HepG2 (cell line): ENCODE results near the gene TLX1. TPM values are rescaled to one million over a fixed set of nuclear protein-coding genes. Genes with fewer than 3 reads are reported as not detected.

Experiments used
- AKAP8 ChIP-seq: sonication (generic); formaldehyde crosslinking; IDR thresholded peaks from 2 replicates; pipeline ENCODE4 v1.5.1; 2020; ENCODE audit warnings: mild to moderate bottlenecking, missing genetic modification reagents
- FOXA1 ChIP-seq, 2 experiments: fragments of 450-650 bp in 1 of 2; sonication (generic) in 1 of 2; formaldehyde crosslinking in 1 of 2; IDR thresholded peaks; 2 replicates each; pipeline versions ENCODE4 v1.4.0 to v1.6.1; 2016 to 2020; ENCODE audit warnings: missing genetic modification reagents in 1 of 2
- HMG20B ChIP-seq: conservative IDR thresholded peaks from 2 replicates; pipeline ENCODE4 v1.6.1; 2016; ENCODE audit warnings: missing genetic modification reagents, missing compliant biosample characterization
- HNRNPK ChIP-seq: fragments of 200-400 bp; formaldehyde crosslinking; IDR thresholded peaks from 2 replicates; pipeline ENCODE4 v1.6.1; 2018; ENCODE audit warnings: low read length, low read depth, moderate library complexity, mild to moderate bottlenecking; ENCODE audit not compliant: poor library complexity, severe bottlenecking
- HOXA3 ChIP-seq: sonication (generic); formaldehyde crosslinking; IDR thresholded peaks from 2 replicates; pipeline ENCODE4 v1.5.0; 2020; ENCODE audit warnings: missing genetic modification reagents
- KLF13 ChIP-seq: sonication (generic); formaldehyde crosslinking; IDR thresholded peaks from 2 replicates; pipeline ENCODE4 v1.4.0; 2020; ENCODE audit warnings: mild to moderate bottlenecking, missing genetic modification reagents
- NR2F2 ChIP-seq: IDR thresholded peaks from 2 replicates; pipeline ENCODE4 v1.6.1; 2012; ENCODE audit warnings: low read depth, inconsistent platforms, borderline replicate concordance
- TARDBP ChIP-seq: sonication (generic); formaldehyde crosslinking; IDR thresholded peaks from 2 replicates; pipeline ENCODE4 v1.8.0; 2022; ENCODE audit warnings: mild to moderate bottlenecking, missing genetic modification reagents
- TBX2 ChIP-seq: sonication (generic); formaldehyde crosslinking; IDR thresholded peaks from 2 replicates; pipeline ENCODE4 v1.5.0; 2020; ENCODE audit warnings: missing genetic modification reagents, mild to moderate bottlenecking, borderline replicate concordance
- ZNF143 ChIP-seq: sonication (generic); formaldehyde crosslinking; IDR thresholded peaks from 2 replicates; pipeline ENCODE4 v1.4.0; 2020; ENCODE audit warnings: missing genetic modification reagents
- ZNF441 ChIP-seq: sonication (generic); formaldehyde crosslinking; IDR thresholded peaks from 2 replicates; pipeline ENCODE4 v1.7.0; 2021; ENCODE audit warnings: missing genetic modification reagents, borderline replicate concordance
- polyA plus RNA-seq, 8 experiments: library from polyadenylated mRNA; depleted of rRNA in 3 of 8; stranded (reverse) in 7 of 8; unstranded in 1 of 8; fragments of >200 nt; fragmentation: Illumina TruSeq in 4 of 8; extraction: Trizol in 4 of 8; gene quantifications; 2 replicates each; pipeline versions ENCODE4 v1.2.1 to v1.2.3, GENCODE V29; 2011 to 2016; ENCODE audit warnings: low read depth in 4 of 8, missing spikeins in 1 of 8, mixed read lengths in 1 of 8; ENCODE audit not compliant: insufficient read depth in 1 of 8
- total RNA-seq, 5 experiments: library from RNA; depleted of rRNA; stranded (reverse); fragments of >200 nt; fragmentation: Illumina TruSeq; extraction: Trizol; gene quantifications; 2 replicates each; pipeline ENCODE4 v1.2.3, GENCODE V29; 2016; ENCODE audit warnings: low read depth in 1 of 5
- TF ChIP-seq, protein P1 (sequence below), 2 experiments: IDR thresholded peaks; 2 replicates each; pipeline ENCODE4 v1.6.1; 2011 to 2012; ENCODE audit warnings: low read length in 2 of 2, borderline replicate concordance in 1 of 2, low read depth in 1 of 2, mild to moderate bottlenecking in 1 of 2, moderate library complexity in 1 of 2
- TF ChIP-seq, protein P2 (sequence below): sonication (generic); formaldehyde crosslinking; IDR thresholded peaks from 2 replicates; pipeline ENCODE4 v1.4.0; 2020; ENCODE audit warnings: low read depth, missing genetic modification reagents
- TF ChIP-seq, protein P3 (sequence below): sonication (generic); formaldehyde crosslinking; IDR thresholded peaks from 2 replicates; pipeline ENCODE4 v1.5.0; 2020; ENCODE audit warnings: mild to moderate bottlenecking, missing genetic modification reagents, moderate library complexity
- TF ChIP-seq, protein P4 (sequence below): sonication (generic); formaldehyde crosslinking; IDR thresholded peaks from 2 replicates; pipeline ENCODE4 v1.9.0; 2021; ENCODE audit warnings: missing genetic modification reagents, borderline replicate concordance

Gene TLX1
- total and polyA plus RNA-seq, 2 of the 13 experiments (the other 11 are each of a cell fraction or from before 2014, with no cell fraction given) = 0.07 to 0.26 TPM

DNA sequence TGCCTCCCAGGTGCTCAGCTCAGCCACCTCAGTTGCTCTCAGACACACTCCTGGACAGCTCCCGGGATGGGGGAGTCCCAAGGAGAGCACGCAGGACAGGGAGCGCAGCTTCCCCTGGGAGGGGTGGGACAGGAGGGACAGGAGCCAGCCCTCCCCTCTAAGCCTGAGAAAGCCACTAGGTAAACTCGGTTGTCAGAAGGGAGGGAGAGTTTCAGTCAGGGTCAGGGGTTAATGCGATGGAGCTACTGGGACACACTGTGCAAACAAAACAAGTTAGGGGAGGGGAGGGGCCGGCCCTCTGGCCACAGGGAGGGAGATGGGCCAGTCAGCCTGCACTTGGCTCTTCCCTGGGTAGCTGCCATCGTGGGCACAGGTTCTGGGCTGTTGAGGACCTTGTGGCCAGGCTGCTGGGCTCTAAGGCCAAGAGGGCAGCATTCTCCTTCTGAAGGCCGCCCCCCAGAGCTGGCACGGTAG is 38.2 kb upstream of the TLX1 start (continued):
- TF ChIP-seq HOXA3 (no peak), FOXA1 (IDR thresholded peaks at IDR 0.05) (no peak), FOXA1 (CRISPR knock-in tag; IDR thresholded peaks at IDR 0.05) (peak; percentile 24; the same call in 1 of the 2 replicates), ZNF441 (CRISPR knock-in tag) (no peak), KLF13 (no peak), HMG20B (CRISPR knock-in tag) (0 out of 2 replicates have a peak, but pooled peaks have one; percentile 28), ZNF143 (CRISPR knock-in tag) (no peak), AKAP8 (no peak), NR2F2 (peak; percentile 77), HNRNPK (no peak), TARDBP (CRISPR knock-in tag) (no peak), TBX2 (CRISPR knock-in tag) (no peak)
- TF ChIP-seq, protein P1, sequence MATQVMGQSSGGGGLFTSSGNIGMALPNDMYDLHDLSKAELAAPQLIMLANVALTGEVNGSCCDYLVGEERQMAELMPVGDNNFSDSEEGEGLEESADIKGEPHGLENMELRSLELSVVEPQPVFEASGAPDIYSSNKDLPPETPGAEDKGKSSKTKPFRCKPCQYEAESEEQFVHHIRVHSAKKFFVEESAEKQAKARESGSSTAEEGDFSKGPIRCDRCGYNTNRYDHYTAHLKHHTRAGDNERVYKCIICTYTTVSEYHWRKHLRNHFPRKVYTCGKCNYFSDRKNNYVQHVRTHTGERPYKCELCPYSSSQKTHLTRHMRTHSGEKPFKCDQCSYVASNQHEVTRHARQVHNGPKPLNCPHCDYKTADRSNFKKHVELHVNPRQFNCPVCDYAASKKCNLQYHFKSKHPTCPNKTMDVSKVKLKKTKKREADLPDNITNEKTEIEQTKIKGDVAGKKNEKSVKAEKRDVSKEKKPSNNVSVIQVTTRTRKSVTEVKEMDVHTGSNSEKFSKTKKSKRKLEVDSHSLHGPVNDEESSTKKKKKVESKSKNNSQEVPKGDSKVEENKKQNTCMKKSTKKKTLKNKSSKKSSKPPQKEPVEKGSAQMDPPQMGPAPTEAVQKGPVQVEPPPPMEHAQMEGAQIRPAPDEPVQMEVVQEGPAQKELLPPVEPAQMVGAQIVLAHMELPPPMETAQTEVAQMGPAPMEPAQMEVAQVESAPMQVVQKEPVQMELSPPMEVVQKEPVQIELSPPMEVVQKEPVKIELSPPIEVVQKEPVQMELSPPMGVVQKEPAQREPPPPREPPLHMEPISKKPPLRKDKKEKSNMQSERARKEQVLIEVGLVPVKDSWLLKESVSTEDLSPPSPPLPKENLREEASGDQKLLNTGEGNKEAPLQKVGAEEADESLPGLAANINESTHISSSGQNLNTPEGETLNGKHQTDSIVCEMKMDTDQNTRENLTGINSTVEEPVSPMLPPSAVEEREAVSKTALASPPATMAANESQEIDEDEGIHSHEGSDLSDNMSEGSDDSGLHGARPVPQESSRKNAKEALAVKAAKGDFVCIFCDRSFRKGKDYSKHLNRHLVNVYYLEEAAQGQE (IDR thresholded peaks at IDR 0.05; ENCODE audit: borderline replicate concordance in 1 of 2, low read depth in 1 of 2, low read length in 2 of 2) = peak in 1 of 2 experiments; percentile 38; a peak in 2 of 4 replicates
- TF ChIP-seq, protein P2, sequence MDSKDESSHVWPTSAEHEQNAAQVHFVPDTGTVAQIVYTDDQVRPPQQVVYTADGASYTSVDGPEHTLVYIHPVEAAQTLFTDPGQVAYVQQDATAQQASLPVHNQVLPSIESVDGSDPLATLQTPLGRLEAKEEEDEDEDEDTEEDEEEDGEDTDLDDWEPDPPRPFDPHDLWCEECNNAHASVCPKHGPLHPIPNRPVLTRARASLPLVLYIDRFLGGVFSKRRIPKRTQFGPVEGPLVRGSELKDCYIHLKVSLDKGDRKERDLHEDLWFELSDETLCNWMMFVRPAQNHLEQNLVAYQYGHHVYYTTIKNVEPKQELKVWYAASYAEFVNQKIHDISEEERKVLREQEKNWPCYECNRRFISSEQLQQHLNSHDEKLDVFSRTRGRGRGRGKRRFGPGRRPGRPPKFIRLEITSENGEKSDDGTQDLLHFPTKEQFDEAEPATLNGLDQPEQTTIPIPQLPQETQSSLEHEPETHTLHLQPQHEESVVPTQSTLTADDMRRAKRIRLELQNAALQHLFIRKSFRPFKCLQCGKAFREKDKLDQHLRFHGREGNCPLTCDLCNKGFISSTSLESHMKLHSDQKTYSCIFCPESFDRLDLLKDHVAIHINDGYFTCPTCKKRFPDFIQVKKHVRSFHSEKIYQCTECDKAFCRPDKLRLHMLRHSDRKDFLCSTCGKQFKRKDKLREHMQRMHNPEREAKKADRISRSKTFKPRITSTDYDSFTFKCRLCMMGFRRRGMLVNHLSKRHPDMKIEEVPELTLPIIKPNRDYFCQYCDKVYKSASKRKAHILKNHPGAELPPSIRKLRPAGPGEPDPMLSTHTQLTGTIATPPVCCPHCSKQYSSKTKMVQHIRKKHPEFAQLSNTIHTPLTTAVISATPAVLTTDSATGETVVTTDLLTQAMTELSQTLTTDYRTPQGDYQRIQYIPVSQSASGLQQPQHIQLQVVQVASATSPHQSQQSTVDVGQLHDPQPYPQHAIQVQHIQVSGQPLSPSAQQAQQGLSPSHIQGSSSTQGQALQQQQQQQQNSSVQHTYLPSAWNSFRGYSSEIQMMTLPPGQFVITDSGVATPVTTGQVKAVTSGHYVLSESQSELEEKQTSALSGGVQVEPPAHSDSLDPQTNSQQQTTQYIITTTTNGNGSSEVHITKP = no peak
- TF ChIP-seq, protein P3, sequence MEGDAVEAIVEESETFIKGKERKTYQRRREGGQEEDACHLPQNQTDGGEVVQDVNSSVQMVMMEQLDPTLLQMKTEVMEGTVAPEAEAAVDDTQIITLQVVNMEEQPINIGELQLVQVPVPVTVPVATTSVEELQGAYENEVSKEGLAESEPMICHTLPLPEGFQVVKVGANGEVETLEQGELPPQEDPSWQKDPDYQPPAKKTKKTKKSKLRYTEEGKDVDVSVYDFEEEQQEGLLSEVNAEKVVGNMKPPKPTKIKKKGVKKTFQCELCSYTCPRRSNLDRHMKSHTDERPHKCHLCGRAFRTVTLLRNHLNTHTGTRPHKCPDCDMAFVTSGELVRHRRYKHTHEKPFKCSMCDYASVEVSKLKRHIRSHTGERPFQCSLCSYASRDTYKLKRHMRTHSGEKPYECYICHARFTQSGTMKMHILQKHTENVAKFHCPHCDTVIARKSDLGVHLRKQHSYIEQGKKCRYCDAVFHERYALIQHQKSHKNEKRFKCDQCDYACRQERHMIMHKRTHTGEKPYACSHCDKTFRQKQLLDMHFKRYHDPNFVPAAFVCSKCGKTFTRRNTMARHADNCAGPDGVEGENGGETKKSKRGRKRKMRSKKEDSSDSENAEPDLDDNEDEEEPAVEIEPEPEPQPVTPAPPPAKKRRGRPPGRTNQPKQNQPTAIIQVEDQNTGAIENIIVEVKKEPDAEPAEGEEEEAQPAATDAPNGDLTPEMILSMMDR (CRISPR knock-in tag) = 0 out of 2 replicates have a peak, but pooled peaks have one; percentile 13
- TF ChIP-seq, protein P4, sequence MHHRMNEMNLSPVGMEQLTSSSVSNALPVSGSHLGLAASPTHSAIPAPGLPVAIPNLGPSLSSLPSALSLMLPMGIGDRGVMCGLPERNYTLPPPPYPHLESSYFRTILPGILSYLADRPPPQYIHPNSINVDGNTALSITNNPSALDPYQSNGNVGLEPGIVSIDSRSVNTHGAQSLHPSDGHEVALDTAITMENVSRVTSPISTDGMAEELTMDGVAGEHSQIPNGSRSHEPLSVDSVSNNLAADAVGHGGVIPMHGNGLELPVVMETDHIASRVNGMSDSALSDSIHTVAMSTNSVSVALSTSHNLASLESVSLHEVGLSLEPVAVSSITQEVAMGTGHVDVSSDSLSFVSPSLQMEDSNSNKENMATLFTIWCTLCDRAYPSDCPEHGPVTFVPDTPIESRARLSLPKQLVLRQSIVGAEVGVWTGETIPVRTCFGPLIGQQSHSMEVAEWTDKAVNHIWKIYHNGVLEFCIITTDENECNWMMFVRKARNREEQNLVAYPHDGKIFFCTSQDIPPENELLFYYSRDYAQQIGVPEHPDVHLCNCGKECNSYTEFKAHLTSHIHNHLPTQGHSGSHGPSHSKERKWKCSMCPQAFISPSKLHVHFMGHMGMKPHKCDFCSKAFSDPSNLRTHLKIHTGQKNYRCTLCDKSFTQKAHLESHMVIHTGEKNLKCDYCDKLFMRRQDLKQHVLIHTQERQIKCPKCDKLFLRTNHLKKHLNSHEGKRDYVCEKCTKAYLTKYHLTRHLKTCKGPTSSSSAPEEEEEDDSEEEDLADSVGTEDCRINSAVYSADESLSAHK (CRISPR knock-in tag) = no peak
